ENCODE data around the gene PITRM1.

DNA sequence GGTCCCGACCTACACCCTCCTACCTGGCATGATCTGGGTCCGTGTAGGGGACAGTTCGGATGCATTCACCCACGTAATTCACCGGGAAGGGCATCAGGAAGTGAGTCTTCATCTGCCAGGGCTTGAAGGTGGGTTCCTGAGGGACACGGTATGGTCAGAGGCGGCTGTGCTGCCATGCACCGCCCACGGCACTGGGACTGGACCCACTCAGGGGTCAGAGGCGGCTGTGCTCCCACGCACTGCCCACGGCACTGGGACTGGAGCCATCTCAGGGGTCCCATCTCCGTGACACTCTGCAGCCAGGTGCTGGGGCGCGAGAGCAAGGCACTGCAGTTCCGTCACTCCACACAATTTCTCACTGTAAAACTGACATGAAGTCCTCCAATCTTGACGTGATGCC is 29.2 kb downstream of the PITRM1 start:
- TF ChIP-seq, protein P1, sequence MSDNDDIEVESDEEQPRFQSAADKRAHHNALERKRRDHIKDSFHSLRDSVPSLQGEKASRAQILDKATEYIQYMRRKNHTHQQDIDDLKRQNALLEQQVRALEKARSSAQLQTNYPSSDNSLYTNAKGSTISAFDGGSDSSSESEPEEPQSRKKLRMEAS (IDR thresholded peaks at IDR 0.05), result no peak
- TF ChIP-seq EHF (CRISPR knock-in tag; IDR thresholded peaks at IDR 0.05), result no peak
- TF ChIP-seq, protein P2, sequence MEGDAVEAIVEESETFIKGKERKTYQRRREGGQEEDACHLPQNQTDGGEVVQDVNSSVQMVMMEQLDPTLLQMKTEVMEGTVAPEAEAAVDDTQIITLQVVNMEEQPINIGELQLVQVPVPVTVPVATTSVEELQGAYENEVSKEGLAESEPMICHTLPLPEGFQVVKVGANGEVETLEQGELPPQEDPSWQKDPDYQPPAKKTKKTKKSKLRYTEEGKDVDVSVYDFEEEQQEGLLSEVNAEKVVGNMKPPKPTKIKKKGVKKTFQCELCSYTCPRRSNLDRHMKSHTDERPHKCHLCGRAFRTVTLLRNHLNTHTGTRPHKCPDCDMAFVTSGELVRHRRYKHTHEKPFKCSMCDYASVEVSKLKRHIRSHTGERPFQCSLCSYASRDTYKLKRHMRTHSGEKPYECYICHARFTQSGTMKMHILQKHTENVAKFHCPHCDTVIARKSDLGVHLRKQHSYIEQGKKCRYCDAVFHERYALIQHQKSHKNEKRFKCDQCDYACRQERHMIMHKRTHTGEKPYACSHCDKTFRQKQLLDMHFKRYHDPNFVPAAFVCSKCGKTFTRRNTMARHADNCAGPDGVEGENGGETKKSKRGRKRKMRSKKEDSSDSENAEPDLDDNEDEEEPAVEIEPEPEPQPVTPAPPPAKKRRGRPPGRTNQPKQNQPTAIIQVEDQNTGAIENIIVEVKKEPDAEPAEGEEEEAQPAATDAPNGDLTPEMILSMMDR (IDR thresholded peaks at IDR 0.05), result no peak
